Heart left ventricle (tissue), 13 donors: ENCODE data around the gene KIF26B.

Experiments
- POLR2A ChIP-seq, 2 donors: fragments of 450-650 bp; IDR thresholded peaks; one replicate each; pipeline ENCODE4 v1.6.1; 2017; ENCODE audit warnings: antibody characterized with exemption in 2 of 2, mild to moderate bottlenecking in 2 of 2, moderate library complexity in 2 of 2
- TF ChIP-seq, protein P1 (sequence below), 12 donors: fragments of 200-600 bp; sonication (generic) in 4 of 12; IDR thresholded peaks; one replicate each; pipeline versions ENCODE4 v1.5.0 to v1.8.0; 2018 to 2022; ENCODE audit warnings: antibody characterized with exemption in 12 of 12, mild to moderate bottlenecking in 5 of 12
- donor health status: ischemic (EF 13 %, LVEDD 7.1; RV severe dilation, severe dysfunction).
- donor health status: DM: no; HTN: yes; CAD: no.
- donor health status: DM: no; HTN: no; CAD: no.
- donor health status: ischemic (EF 25% LVEDD 6.9; RV normal size, moderate dysfunction).
- donor health status: ischemic (EF 25% LVEDD 5.7; RV mildly dilated, moderate dysfunction).
- donor health status: ischemic (EF 35%, LVEDD 5.7; RV mildly dilated, moderate dysfunction).
- donor health status: nonischemic (EF 11% LVEDD 7.7; RV severe dilation, severe dysfunction).
- donor health status: DM: yes; HTN: yes; CAD: no.
- donor health status: PGD.
- donor health status: ischemic (EF 29% LVEDD 5.4; RV normal size, mild dysfunction).
- donor health status: nonischemic (EF 23%, LVEDD 6.1; RV moderate dilation, normal function).

- TF ChIP-seq, protein P1, sequence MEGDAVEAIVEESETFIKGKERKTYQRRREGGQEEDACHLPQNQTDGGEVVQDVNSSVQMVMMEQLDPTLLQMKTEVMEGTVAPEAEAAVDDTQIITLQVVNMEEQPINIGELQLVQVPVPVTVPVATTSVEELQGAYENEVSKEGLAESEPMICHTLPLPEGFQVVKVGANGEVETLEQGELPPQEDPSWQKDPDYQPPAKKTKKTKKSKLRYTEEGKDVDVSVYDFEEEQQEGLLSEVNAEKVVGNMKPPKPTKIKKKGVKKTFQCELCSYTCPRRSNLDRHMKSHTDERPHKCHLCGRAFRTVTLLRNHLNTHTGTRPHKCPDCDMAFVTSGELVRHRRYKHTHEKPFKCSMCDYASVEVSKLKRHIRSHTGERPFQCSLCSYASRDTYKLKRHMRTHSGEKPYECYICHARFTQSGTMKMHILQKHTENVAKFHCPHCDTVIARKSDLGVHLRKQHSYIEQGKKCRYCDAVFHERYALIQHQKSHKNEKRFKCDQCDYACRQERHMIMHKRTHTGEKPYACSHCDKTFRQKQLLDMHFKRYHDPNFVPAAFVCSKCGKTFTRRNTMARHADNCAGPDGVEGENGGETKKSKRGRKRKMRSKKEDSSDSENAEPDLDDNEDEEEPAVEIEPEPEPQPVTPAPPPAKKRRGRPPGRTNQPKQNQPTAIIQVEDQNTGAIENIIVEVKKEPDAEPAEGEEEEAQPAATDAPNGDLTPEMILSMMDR (IDR thresholded peaks at IDR 0.05), result no peak
- no peak for TF ChIP-seq POLR2A (IDR thresholded peaks at IDR 0.05)
Observed at GRCh38 chr1:245663841-245664240, 509.1 kb downstream of the KIF26B start.
